ENCODE measurements around the gene COL4A2. TPM values are rescaled to one million over a fixed set of nuclear protein-coding genes. Genes with fewer than 3 reads are reported as not detected.

Gene COL4A2
- polyA plus RNA-seq, 1 donor (not counting 4 experiments of a cell fraction or from before 2014, with no cell fraction given) = 30.7 TPM

DNA sequence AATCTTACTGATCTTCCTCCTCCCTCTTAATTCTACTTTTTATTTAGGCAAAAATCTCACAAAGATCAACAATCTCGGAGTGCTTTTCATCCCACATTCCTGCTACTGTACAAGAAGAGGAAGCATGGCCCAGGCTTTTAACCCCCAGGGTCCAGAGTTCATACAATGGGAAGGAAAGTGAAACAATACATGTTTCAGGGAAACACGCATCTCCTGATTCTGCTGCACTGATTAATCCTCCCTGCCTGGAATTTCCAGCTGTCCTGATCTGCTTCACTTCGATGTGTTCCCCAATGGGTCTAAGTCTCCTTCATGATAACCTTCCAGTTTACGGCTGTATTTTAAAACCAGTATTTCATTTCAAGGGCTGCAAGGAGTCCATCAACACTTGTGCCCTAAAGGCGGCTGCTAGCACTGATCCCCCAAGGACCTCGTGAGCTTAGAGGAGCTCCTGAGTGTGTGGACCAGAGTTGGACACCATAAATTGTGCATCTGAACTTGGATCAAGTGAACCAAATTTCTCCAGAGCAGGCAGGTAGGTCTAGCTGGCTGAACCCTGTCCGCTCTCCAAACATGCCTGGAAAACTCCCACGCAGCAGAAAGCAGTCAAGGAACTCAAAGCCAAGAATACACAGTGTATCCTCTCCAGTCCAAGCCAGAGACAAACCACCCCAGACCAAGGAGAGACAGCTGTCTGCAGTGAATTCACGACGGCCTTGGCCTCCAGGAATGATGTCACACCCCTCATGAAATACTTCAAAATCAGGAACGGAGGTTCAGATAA lies 44.4 kb upstream of the COL4A2 start:
- no peak overlapping the region for H3K4me2 ChIP-seq (ENCODE audit: control insufficient read depth, extremely low read depth, insufficient read depth, low read depth, low read length)
- TF ChIP-seq EZH2 (IDR thresholded peaks at IDR 0.05; ENCODE audit: low read length) = no peak
- TF ChIP-seq, protein P1, sequence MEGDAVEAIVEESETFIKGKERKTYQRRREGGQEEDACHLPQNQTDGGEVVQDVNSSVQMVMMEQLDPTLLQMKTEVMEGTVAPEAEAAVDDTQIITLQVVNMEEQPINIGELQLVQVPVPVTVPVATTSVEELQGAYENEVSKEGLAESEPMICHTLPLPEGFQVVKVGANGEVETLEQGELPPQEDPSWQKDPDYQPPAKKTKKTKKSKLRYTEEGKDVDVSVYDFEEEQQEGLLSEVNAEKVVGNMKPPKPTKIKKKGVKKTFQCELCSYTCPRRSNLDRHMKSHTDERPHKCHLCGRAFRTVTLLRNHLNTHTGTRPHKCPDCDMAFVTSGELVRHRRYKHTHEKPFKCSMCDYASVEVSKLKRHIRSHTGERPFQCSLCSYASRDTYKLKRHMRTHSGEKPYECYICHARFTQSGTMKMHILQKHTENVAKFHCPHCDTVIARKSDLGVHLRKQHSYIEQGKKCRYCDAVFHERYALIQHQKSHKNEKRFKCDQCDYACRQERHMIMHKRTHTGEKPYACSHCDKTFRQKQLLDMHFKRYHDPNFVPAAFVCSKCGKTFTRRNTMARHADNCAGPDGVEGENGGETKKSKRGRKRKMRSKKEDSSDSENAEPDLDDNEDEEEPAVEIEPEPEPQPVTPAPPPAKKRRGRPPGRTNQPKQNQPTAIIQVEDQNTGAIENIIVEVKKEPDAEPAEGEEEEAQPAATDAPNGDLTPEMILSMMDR (optimal IDR thresholded peaks at IDR 0.05 in 1 of 3, IDR thresholded peaks at IDR 0.05 in 1 of 3, conservative IDR thresholded peaks at IDR 0.05 in 1 of 3; ENCODE audit: extremely low read depth in 1 of 3, insufficient read depth in 2 of 3, low read length in 3 of 3) = no peak
- no peak overlapping the region for H3K27ac ChIP-seq (ENCODE audit: control insufficient read depth, insufficient read depth, low read length)
- FAIRE-seq = no peak
- H3K4me3 ChIP-seq (ENCODE audit: control insufficient read depth in 2 of 3, extremely low read depth in 1 of 3, insufficient read depth in 2 of 3, low read depth in 1 of 3, low read length in 3 of 3) = no peak overlapping the region
- peaks cover 54% of the 10 kb centered on the region for H3K4me1 ChIP-seq (ENCODE audit: control insufficient read depth, extremely low read depth, insufficient read depth, low read length)
- DNase-seq (ENCODE audit: low read depth, low spot score) = no peak
- H3K9me3 ChIP-seq (ENCODE audit: control insufficient read depth, low read depth, low read length) = no peaks in the 10 kb centered on the region
- no peaks in the 10 kb centered on the region for H3K36me3 ChIP-seq (ENCODE audit: control insufficient read depth in 2 of 2, extremely low read depth in 1 of 2, insufficient read depth in 2 of 2, low read length in 2 of 2)
- H3K79me2 ChIP-seq (ENCODE audit: control insufficient read depth, insufficient read depth, low read length) = peaks cover 23% of the 10 kb centered on the region
- H4K20me1 ChIP-seq (ENCODE audit: control insufficient read depth, extremely low read depth, insufficient read depth, low read length) = no peaks in the 10 kb centered on the region
- H3K9ac ChIP-seq (ENCODE audit: control insufficient read depth, extremely low read depth, insufficient read depth, low read length) = no peak overlapping the region
- H3K9me1 ChIP-seq (ENCODE audit: control insufficient read depth, extremely low read depth, insufficient read depth, low read length) = no peaks in the 10 kb centered on the region
- no peak overlapping the region for H2AFZ ChIP-seq (ENCODE audit: control insufficient read depth, low read length)
- no peaks in the 10 kb centered on the region for H3K27me3 ChIP-seq (ENCODE audit: control insufficient read depth, extremely low read depth, insufficient read depth, low read length)
- dilution Hi-C loops (cut with MboI; ENCODE audit: extremely low pct_ligation_motif_present, low sequenced_read_pairs) = no loop called here

DNA sequence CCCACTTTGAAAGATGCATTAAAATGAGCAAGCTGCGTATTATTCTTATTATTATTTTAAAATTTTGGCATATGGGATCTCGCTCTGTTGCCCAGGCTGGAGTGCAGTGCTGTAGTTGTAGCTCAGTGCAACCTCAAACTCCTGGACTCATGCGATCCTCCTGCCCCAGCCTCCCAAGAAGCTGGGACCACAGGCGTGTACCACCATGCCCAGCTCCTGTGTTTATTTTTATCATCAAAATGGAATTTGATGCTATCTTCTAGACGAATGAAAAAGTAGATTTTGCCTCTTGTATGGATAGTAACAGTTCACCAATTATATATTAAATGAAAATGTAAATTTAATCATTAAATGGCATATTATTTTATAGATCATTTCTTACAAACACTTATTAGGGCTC lies 43.7 kb upstream of the COL4A2 start:
- TF ChIP-seq, protein P1 (optimal IDR thresholded peaks at IDR 0.05 in 1 of 3, IDR thresholded peaks at IDR 0.05 in 1 of 3, conservative IDR thresholded peaks at IDR 0.05 in 1 of 3; ENCODE audit: extremely low read depth in 1 of 3, insufficient read depth in 2 of 3, low read length in 3 of 3) = no peak
- TF ChIP-seq EZH2 (IDR thresholded peaks at IDR 0.05; ENCODE audit: low read length) = no peak
- peaks cover 54% of the 10 kb centered on the region for H3K4me1 ChIP-seq (ENCODE audit: control insufficient read depth, extremely low read depth, insufficient read depth, low read length)
- no peaks in the 10 kb centered on the region for H3K9me3 ChIP-seq (ENCODE audit: control insufficient read depth, low read depth, low read length)
- DNase-seq (ENCODE audit: low read depth, low spot score) (no peak), FAIRE-seq (no peak)
- dilution Hi-C loops (cut with MboI; ENCODE audit: extremely low pct_ligation_motif_present, low sequenced_read_pairs) = no loop called here
- H3K36me3 ChIP-seq (ENCODE audit: control insufficient read depth in 2 of 2, extremely low read depth in 1 of 2, insufficient read depth in 2 of 2, low read length in 2 of 2) = no peaks in the 10 kb centered on the region
- H3K27me3 ChIP-seq (ENCODE audit: control insufficient read depth, extremely low read depth, insufficient read depth, low read length) = no peaks in the 10 kb centered on the region
- H3K4me2 ChIP-seq (ENCODE audit: control insufficient read depth, extremely low read depth, insufficient read depth, low read depth, low read length) = no peak overlapping the region
- H3K27ac ChIP-seq (ENCODE audit: control insufficient read depth, insufficient read depth, low read length) = no peak overlapping the region
- H3K9me1 ChIP-seq (ENCODE audit: control insufficient read depth, extremely low read depth, insufficient read depth, low read length) = no peaks in the 10 kb centered on the region
- H3K79me2 ChIP-seq (ENCODE audit: control insufficient read depth, insufficient read depth, low read length) = peaks cover 27% of the 10 kb centered on the region
- H2AFZ ChIP-seq (ENCODE audit: control insufficient read depth, low read length) = no peak overlapping the region
- no peaks in the 10 kb centered on the region for H4K20me1 ChIP-seq (ENCODE audit: control insufficient read depth, extremely low read depth, insufficient read depth, low read length)
- H3K9ac ChIP-seq (ENCODE audit: control insufficient read depth, extremely low read depth, insufficient read depth, low read length) = no peak overlapping the region
- H3K4me3 ChIP-seq (ENCODE audit: control insufficient read depth in 2 of 3, extremely low read depth in 1 of 3, insufficient read depth in 2 of 3, low read depth in 1 of 3, low read length in 3 of 3) = no peak overlapping the region

Measured in keratinocyte (primary cell).